Measurements from ENCODE around the gene ICAM3. TPM values are rescaled to one million over a fixed set of nuclear protein-coding genes. Genes with fewer than 3 reads are reported as not detected.

ICAM3 gene
- total RNA-seq, 1 donor from 2014 or later = 0.11 TPM

DNA sequence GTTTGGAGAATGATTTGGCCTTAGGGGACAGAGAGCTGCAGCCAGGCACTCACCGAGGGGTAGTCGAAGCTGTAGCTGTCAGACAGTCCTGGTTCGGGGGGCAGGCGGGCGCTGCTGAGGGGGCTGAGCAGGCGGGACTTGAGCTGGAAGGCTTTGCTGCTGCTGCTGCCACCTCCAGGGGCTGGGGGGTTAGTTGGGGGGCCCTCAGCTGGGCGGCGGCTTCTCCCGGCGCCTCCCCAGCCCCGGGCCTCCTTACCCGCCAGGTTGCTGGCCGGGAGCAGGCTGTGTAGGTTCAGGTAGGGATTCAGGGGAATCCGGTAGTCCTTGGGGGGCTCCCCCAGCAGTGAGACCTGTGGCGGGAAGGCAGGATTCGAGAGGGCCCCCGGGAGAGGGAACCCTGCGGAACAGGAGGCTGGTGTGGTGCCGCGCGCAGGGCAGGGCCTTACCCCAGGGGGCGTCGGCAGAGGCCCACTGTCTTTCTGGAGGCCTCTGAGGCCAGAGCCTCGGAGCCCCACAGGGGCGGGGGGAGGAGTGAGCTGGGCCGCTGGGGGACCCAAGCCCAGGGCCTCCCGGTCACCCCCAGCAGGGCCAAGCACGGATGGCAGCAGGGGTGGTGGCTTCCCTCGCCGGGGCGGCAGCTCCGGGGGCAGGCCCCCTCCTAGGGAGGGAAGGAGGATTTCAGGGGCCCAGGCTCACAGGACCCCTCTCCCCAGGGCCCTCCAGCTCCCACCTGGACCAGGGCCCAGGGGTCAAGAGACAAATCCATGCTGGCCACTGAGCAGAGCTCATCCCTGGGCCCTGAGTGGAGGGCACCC is 18.6 kb downstream of the ICAM3 start:
- H3K9me3 ChIP-seq = no peaks in the 10 kb centered on the region
- intact Hi-C loops (cut with DNase I) = no loop called here
- no peaks in the 10 kb centered on the region for H3K27me3 ChIP-seq
- H3K36me3 ChIP-seq = peaks cover 81 to 91% of the 10 kb centered on the region in 2 donors
- no peak overlapping the region for H3K27ac ChIP-seq
- H3K4me3 ChIP-seq = no peak overlapping the region
- DNase-seq (ENCODE audit: low spot score in 2 of 2) = no peak
- H3K4me1 ChIP-seq = peaks cover 0 to 3% of the 10 kb centered on the region in 2 donors
- no peak for TF ChIP-seq CTCF (IDR thresholded peaks at IDR 0.05)

DNA sequence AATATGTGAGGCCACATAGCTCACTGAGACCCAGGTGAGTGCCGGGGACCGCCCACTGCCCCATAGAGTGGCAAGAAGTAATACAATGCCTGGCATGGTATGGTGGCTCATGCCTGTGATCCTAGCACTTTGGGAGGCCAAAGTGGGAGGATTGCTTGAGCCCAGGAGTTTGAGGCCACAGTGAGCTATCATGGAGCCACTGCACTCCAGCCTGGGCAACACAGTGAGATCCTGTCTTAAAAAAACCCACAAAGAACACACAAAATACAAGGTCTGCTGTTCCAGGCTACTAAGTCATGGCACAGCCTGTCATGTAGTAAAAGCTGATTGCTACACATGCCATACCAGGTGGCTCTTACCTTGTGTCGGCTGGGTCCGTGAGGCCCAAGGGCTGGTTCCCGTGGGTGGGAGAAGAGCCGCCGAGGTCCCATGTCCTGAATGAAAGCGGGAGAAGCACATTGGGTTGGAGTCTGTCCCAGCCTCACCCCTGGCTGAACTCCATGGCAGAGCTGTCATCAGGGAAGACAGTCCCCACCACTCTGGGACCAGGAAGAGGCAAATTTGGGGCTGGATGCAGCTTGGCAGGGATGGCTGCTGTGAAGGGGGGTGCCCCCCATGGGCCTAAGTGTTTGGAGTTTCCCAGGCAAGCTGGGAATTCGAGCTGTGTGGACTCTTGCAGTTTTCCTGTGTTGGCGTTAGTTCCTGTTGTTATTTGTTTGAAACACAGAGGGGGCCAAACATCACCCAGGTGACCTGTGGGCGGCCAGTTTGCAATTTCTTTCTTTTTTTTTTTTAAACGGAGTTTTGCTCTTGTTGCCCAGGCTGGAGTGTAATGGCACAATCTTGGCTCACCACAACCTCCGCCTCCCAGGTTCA is 20.4 kb downstream of the ICAM3 start:
- Histone ChIP-seq H3K4me3 (no peak overlapping the region), H3K36me3 (peaks cover 64 to 74% of the 10 kb centered on the region in 2 donors), H3K9me3 (no peaks in the 10 kb centered on the region), H3K27ac (no peak overlapping the region), H3K4me1 (peaks cover 0 to 6% of the 10 kb centered on the region in 2 donors), H3K27me3 (no peaks in the 10 kb centered on the region)
- intact Hi-C loops (cut with DNase I) = loop anchor here (5.0 kb wide), 1 partner anchor 63 kb away; the partner anchor contains the start of gene TYK2
- DNase-seq (ENCODE audit: low spot score in 2 of 2) = no peak
- TF ChIP-seq CTCF (IDR thresholded peaks at IDR 0.05) = no peak

GRCh38 chr19:10317857-10318462 is 21.5 kb downstream of the ICAM3 start:
- Histone ChIP-seq H3K27ac (no peak overlapping the region), H3K4me3 (no peak overlapping the region), H3K27me3 (no peaks in the 10 kb centered on the region), H3K36me3 (peaks cover 54 to 63% of the 10 kb centered on the region in 2 donors), H3K9me3 (no peaks in the 10 kb centered on the region), H3K4me1 (peaks cover 0 to 6% of the 10 kb centered on the region in 2 donors)
- no peak for TF ChIP-seq CTCF (IDR thresholded peaks at IDR 0.05)
- DNase-seq (ENCODE audit: low spot score in 2 of 2) = no peak
- intact Hi-C loops (cut with DNase I) = loop anchor here (5.0 kb wide), 1 partner anchor 64 kb away; the partner anchor contains the start of gene TYK2

DNA sequence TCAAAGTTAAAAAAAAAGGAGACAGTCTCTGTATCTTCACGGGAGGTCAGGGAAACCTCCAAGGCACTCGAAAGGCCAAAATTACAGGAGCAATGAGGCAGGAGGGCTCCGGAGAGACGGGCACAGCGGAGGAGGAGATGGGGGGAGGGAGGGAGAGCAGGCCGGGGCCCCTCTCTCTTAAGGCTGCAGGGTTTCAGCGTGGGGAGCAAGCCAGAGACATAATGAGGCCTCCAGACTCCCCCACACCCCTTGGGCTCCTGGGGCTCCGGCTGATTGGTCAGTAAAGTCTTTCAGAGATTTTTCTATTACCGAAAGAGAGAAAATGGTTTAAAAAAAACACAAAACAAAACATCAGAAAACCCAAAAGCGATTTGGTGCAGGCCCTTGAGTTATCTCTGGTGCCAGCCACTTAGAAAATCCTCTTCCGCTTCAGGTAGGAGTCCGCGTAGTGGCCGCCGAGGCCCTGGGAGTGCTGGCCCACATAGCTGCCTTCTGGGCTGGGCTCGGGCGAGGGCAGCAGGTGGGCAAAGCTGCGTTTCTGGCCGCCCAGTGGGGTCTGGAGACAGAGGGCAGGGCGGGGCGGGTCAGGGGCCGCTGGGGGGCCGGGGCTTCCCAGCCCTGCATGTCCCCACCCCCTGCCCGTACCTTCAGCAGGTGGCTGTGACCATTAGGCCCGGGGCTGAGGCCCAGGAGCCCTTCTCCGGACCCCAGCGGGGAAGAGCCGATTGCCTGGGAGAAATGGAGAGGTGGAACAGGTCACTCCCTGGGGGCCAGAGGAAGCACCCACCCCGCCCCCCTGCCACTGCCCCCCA is 22.2 kb downstream of the ICAM3 start:
- no peak for DNase-seq (ENCODE audit: low spot score in 2 of 2)
- intact Hi-C loops (cut with DNase I) = loop anchor here (5.0 kb wide), 1 partner anchor 65 kb away; the partner anchor contains the start of gene TYK2
- no peaks in the 10 kb centered on the region for H3K27me3 ChIP-seq
- peaks cover 0 to 6% of the 10 kb centered on the region in 2 donors for H3K4me1 ChIP-seq
- H3K4me3 ChIP-seq = no peak overlapping the region
- H3K27ac ChIP-seq = no peak overlapping the region
- H3K9me3 ChIP-seq = no peaks in the 10 kb centered on the region
- no peak for TF ChIP-seq CTCF (IDR thresholded peaks at IDR 0.05)
- H3K36me3 ChIP-seq = peaks cover 48 to 56% of the 10 kb centered on the region in 2 donors
